ENCODE results near the gene TP53INP2.
A peak's percentile ranks its signal among the peaks of the same experiment; 100 is the strongest.

Gene TP53INP2

DNA sequence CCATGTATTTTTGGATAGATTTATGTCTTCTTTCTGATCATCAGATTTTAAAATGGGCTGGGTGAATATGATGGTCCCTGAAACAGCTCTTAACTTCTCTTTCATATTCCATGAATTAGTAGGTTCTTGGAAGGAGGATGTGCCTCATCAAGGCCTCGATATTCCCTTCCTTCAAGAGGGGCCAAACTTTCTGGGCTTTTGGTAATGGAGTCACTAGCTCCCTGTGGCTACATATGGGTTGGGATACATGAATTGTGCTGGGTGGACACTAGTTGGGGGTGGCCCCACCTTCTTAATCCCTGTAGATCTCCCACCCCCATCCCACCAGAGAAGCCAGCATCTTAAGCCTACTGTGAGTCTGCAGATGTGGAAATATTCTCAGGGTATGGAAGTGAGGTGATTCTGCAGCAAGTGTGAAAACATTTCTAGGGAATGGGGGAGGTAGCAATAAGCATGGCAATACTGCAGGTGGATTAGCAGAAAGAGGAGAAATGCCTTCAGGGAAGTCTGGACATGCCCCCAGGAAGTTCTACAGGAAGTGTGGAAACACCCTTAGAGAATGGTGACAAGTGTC lies 2.2 kb downstream of the TP53INP2 start:
- H3K4me1 ChIP-seq (ENCODE audit: insufficient read depth, low read length, severe bottlenecking), result peaks cover 30% of the 10 kb centered on the region
- TF ChIP-seq EZH2 (IDR thresholded peaks at IDR 0.05; ENCODE audit: borderline replicate concordance, low read length), result no peak
- TF ChIP-seq, protein P1, sequence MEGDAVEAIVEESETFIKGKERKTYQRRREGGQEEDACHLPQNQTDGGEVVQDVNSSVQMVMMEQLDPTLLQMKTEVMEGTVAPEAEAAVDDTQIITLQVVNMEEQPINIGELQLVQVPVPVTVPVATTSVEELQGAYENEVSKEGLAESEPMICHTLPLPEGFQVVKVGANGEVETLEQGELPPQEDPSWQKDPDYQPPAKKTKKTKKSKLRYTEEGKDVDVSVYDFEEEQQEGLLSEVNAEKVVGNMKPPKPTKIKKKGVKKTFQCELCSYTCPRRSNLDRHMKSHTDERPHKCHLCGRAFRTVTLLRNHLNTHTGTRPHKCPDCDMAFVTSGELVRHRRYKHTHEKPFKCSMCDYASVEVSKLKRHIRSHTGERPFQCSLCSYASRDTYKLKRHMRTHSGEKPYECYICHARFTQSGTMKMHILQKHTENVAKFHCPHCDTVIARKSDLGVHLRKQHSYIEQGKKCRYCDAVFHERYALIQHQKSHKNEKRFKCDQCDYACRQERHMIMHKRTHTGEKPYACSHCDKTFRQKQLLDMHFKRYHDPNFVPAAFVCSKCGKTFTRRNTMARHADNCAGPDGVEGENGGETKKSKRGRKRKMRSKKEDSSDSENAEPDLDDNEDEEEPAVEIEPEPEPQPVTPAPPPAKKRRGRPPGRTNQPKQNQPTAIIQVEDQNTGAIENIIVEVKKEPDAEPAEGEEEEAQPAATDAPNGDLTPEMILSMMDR (IDR thresholded peaks at IDR 0.05; ENCODE audit: low read length), result no peak
- H3K9me2 ChIP-seq (ENCODE audit: low read depth, low read length), result no peaks in the 10 kb centered on the region
- H3K79me2 ChIP-seq (ENCODE audit: insufficient read depth, low read length), result no peaks in the 10 kb centered on the region
- H4K20me1 ChIP-seq (ENCODE audit: insufficient read depth, low read length), result no peaks in the 10 kb centered on the region
- no peaks in the 10 kb centered on the region for H3K27me3 ChIP-seq (ENCODE audit: insufficient read depth, low read length)
- H3K9ac ChIP-seq (ENCODE audit: low read length), result no peak overlapping the region
- no peaks in the 10 kb centered on the region for H3K9me3 ChIP-seq (ENCODE audit: low read length)
- no peak overlapping the region for H2AFZ ChIP-seq (ENCODE audit: low read length)
- H3K4me3 ChIP-seq (ENCODE audit: low read depth, low read length, poor library complexity, severe bottlenecking), result no peak overlapping the region
- H3F3A ChIP-seq (ENCODE audit: insufficient read depth, low read length), result no peaks in the 10 kb centered on the region
- H3K4me2 ChIP-seq (ENCODE audit: low read length), result no peak overlapping the region
- H3K36me3 ChIP-seq (ENCODE audit: insufficient read depth, low read length), result no peaks in the 10 kb centered on the region
- H3K27ac ChIP-seq (ENCODE audit: low read depth, low read length, poor library complexity, severe bottlenecking), result no peak overlapping the region

DNA sequence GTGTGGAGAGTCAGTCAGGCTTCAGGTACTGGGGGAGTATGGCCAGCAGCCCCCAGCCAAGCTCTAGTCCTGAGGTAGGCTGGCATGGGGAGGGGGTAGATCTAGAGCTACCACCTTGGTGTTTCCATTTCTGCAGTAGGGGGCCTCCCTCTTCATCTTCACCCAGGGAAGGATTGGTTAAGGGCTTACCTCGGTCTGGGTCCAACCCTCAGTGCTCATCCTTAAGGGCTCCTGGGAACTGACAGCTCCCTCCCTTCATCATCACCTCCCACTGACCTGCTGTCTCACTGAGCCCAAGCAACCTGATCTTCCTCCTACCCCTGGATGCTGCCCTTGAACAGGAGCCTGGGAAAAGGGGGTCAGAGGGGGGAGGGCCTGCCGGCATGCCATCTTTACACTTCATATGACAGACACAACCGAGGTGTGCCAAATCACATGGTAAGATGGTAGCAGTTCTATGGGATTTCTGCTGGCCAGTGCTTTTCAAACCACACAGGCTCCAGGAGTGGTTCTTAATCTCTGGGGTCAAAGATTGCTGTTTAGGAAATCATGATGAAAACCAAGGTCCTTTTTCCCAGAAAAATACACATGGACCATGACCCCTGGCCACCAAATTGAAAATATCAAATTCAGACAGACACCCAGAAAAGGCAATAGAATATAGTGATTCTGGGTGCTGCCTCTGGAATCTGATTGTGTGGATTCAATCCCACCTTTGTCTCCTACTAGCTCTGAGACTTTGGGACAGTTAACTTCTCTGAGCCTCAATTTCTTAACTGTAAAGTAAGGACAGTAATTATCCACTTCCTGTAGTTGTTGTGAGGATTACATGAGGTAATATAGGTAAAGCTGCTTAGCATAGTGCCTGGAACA lies 3.0 kb downstream of the TP53INP2 start:
- Histone ChIP-seq H3K9ac (ENCODE audit: low read length) (no peak overlapping the region), H3K4me1 (ENCODE audit: insufficient read depth, low read length, severe bottlenecking) (peaks cover 30% of the 10 kb centered on the region), H3F3A (ENCODE audit: insufficient read depth, low read length) (no peaks in the 10 kb centered on the region), H3K27me3 (ENCODE audit: insufficient read depth, low read length) (no peaks in the 10 kb centered on the region), H3K9me2 (ENCODE audit: low read depth, low read length) (no peaks in the 10 kb centered on the region), H2AFZ (ENCODE audit: low read length) (no peak overlapping the region), H3K79me2 (ENCODE audit: insufficient read depth, low read length) (no peaks in the 10 kb centered on the region), H3K4me3 (ENCODE audit: low read depth, low read length, poor library complexity, severe bottlenecking) (no peak overlapping the region), H4K20me1 (ENCODE audit: insufficient read depth, low read length) (no peaks in the 10 kb centered on the region), H3K27ac (ENCODE audit: low read depth, low read length, poor library complexity, severe bottlenecking) (no peak overlapping the region), H3K36me3 (ENCODE audit: insufficient read depth, low read length) (no peaks in the 10 kb centered on the region), H3K4me2 (ENCODE audit: low read length) (no peak overlapping the region), H3K9me3 (ENCODE audit: low read length) (no peaks in the 10 kb centered on the region)
- TF ChIP-seq, protein P1 (IDR thresholded peaks at IDR 0.05; ENCODE audit: low read length), result no peak
- TF ChIP-seq EZH2 (IDR thresholded peaks at IDR 0.05; ENCODE audit: borderline replicate concordance, low read length), result no peak

DNA sequence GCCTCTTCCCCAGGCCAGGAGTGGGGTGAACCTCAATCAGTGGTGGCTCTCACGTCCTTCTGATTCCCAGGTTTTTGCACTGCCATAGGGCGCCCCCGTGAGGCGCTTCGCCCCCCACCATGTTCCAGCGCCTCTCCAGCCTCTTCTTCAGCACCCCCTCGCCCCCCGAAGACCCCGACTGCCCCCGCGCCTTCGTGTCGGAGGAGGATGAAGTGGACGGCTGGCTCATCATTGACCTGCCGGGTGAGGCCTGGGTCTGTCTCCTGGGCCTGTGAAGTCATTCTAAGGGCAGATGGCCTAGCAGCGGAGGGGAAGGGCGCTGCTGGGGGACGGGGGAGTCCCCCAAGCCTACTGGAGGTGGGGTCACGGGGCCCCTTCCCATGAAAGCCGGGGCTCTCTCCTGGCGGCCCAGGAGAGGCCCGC lies 4.5 kb downstream of the TP53INP2 start:
- no peak overlapping the region for H2AFZ ChIP-seq (ENCODE audit: low read length)
- peak overlapping the region; percentile 70 for H3K4me3 ChIP-seq (ENCODE audit: low read depth, low read length, poor library complexity, severe bottlenecking)
- peak overlapping the region; percentile 86 for H3K4me2 ChIP-seq (ENCODE audit: low read length)
- no peaks in the 10 kb centered on the region for H3K9me2 ChIP-seq (ENCODE audit: low read depth, low read length)
- H3K36me3 ChIP-seq (ENCODE audit: insufficient read depth, low read length), result no peaks in the 10 kb centered on the region
- no peaks in the 10 kb centered on the region for H3K9me3 ChIP-seq (ENCODE audit: low read length)
- no peak for TF ChIP-seq EZH2 (IDR thresholded peaks at IDR 0.05; ENCODE audit: borderline replicate concordance, low read length)
- TF ChIP-seq, protein P1 (IDR thresholded peaks at IDR 0.05; ENCODE audit: low read length), result peak; percentile 81
- H3K4me1 ChIP-seq (ENCODE audit: insufficient read depth, low read length, severe bottlenecking), result peaks cover 23% of the 10 kb centered on the region
- no peaks in the 10 kb centered on the region for H3K79me2 ChIP-seq (ENCODE audit: insufficient read depth, low read length)
- no peaks in the 10 kb centered on the region for H3F3A ChIP-seq (ENCODE audit: insufficient read depth, low read length)
- no peak overlapping the region for H3K27ac ChIP-seq (ENCODE audit: low read depth, low read length, poor library complexity, severe bottlenecking)
- no peaks in the 10 kb centered on the region for H4K20me1 ChIP-seq (ENCODE audit: insufficient read depth, low read length)
- peak overlapping the region; percentile 65; the same call in 1 of the 2 replicates for H3K9ac ChIP-seq (ENCODE audit: low read length)
- no peaks in the 10 kb centered on the region for H3K27me3 ChIP-seq (ENCODE audit: insufficient read depth, low read length)

Measured in OCI-LY1 (cell line).